ENCODE data around the gene DYRK1A. TPM values are rescaled to one million over a fixed set of nuclear protein-coding genes. Genes with fewer than 3 reads are reported as not detected.
"Not testable (repeated sequence)": the region's sequence is repeated elsewhere in the genome, so short reads cannot be mapped to it uniquely, and the experiment has no call there.

The DYRK1A gene
- polyA plus RNA-seq, 3 donors, result 8.6 to 15.1 (median 13.2) TPM

DNA sequence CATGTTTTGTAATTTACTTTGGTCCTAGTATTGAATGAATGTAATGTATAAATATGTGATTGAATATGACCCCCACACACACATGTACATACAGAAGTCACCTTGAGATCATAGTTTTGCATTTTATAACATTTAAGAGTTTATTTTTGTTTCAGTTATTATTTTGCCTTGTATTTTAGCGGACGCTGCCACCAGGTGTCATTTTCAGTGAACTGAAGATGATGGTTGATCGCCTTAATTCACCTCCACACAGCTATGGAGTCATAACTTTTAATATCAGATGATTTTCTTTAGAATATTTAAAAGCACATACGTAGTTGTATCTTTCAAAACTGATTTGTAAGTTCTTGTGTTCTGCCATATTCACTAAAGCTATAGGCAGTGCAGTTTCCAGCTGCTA is 130.4 kb downstream of the DYRK1A start:
- no peak overlapping the region for H3K27ac ChIP-seq (ENCODE audit: low read depth, low read length)
- WGBS, 3 donors, result 71 to 88% (median 80%) methylated on average over 4 of the region's 4 CpGs

DNA sequence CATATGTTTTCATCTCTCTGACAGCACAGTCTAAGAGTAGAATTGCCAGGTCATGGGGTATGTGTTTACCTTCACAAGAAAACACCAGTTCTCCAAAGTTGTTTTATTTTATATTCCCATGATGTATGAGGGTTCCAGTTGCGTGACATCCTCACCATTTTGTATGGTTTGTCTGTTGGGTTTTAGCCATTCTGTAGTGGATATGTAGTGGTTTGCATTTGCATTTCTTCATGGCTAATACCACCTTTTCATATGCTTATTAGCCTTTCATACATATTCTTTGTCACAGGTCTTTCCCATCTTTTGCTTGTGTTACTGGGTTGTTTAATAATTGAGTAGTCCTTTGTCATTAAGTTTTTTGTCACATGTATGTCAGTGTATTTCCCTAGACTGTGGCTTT is 132.1 kb downstream of the DYRK1A start:
- WGBS, 3 donors, result 94 to 100% (median 100%) methylated on average over 1 of the region's 1 CpG
- no peak overlapping the region for H3K27ac ChIP-seq (ENCODE audit: low read depth, low read length)

- WGBS, 3 donors, result 94 to 97% (median 96%) methylated on average over 3 of the region's 3 CpGs
- no peak overlapping the region for H3K27ac ChIP-seq (ENCODE audit: low read depth, low read length)
Observed at GRCh38 chr21:37502947-37503346, 136.4 kb downstream of the DYRK1A start.

DNA sequence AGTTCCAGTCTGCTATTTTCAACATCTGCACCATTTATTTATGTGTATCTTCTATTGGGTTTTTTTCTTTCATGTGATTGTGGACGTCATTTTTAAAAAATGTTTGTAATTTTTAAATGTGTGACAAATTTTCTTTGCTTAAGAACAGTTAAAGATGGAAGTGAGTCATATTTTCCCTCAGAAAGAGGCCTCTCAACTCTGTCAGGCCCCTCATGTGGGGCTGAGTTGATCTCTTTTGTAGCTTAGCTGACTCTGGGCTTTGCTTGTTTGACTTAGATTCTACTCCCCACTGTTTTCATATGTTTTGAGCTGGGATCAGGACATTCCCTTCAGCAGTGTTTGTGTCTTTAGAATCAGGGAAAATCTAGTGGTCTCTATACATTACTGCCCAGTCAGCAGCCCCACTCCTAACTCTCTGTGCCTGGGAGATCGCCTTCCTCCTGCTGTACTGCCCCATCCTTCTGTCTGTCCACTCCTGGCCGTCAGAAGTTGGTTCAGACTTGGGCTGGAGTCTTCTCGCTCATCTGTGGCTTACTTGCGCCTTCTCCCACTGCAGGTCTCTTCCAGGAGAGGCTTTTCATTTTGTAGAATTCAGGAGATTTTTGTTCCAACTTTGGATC is 137.4 kb downstream of the DYRK1A start:
- no peak overlapping the region for H3K27ac ChIP-seq (ENCODE audit: low read depth, low read length)

GRCh38 chr21:37505963-37506362 is 139.4 kb downstream of the DYRK1A start:
- no peak overlapping the region for H3K27ac ChIP-seq (ENCODE audit: low read depth, low read length)
- WGBS, 3 donors, result 90 to 97% (median 93%) methylated on average over 12 of the region's 12 CpGs

More for the DNA sequence above, 137.4 kb downstream of the DYRK1A start:
- WGBS, 3 donors, result 94 to 97% (median 97%) methylated on average over 5 of the region's 5 CpGs

GRCh38 chr21:37507716-37508115 is 141.1 kb downstream of the DYRK1A start:
- 82 to 92% (median 86%) methylated on average over 3 of the region's 3 CpGs for WGBS, 3 donors
- no peak overlapping the region for H3K27ac ChIP-seq (ENCODE audit: low read depth, low read length)

GRCh38 chr21:37508341-37508740 is 141.8 kb downstream of the DYRK1A start:
- 91 to 94% (median 93%) methylated on average over 10 of the region's 10 CpGs for WGBS, 3 donors

GRCh38 chr21:37509802-37510393 is 143.3 kb downstream of the DYRK1A start:
- WGBS, 3 donors, result 74 to 79% (median 78%) methylated on average over 5 of the region's 5 CpGs

More at GRCh38 chr21:37508341-37508740, 141.8 kb downstream of the DYRK1A start:
- H3K27ac ChIP-seq (ENCODE audit: low read depth, low read length), result no peak overlapping the region

DNA sequence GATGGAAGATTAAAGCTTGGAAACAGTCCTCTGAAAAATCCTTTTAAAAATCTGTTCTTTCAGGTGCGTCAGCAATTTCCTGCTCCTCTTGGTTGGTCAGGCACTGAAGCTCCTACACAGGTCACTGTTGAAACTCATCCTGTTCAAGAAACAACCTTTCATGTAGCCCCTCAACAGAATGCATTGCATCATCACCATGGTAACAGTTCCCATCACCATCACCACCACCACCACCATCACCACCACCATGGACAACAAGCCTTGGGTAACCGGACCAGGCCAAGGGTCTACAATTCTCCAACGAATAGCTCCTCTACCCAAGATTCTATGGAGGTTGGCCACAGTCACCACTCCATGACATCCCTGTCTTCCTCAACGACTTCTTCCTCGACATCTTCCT is 145.3 kb downstream of the DYRK1A start:
- WGBS, 3 donors, result 94 to 97% (median 94%) methylated on average over 5 of the region's 5 CpGs
- H3K27ac ChIP-seq (ENCODE audit: low read depth, low read length), result no peak overlapping the region

More at GRCh38 chr21:37509802-37510393, 143.3 kb downstream of the DYRK1A start:
- no peak overlapping the region for H3K27ac ChIP-seq (ENCODE audit: low read depth, low read length)

DNA sequence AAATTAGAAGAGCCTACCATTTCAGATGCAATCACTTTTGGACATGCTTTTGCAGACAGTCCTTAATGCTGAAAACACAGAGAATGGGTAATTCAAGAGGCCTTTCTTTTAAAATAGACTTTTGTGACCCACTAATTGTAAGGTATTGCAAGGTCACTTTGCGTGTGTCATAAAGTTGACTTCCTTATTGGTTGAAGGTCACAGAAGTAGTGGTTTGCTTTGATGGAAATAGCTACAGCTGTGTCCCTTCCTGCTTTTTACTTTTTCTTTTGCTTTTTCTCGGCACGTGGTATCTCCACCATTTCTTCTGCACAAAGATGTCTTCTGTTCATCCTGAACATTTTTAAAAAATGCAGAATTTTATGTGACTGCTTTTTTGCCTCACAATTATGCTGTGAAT is 146.8 kb downstream of the DYRK1A start:
- 77 to 80% (median 80%) methylated on average over 3 of the region's 3 CpGs for WGBS, 3 donors
- H3K27ac ChIP-seq (ENCODE audit: low read depth, low read length), result no peak overlapping the region

GRCh38 chr21:37514038-37514667 is 147.6 kb downstream of the DYRK1A start:
- no peak overlapping the region for H3K27ac ChIP-seq (ENCODE audit: low read depth, low read length)
- WGBS, 3 donors, result 46 to 73% (median 73%) methylated on average over 8 of the region's 8 CpGs

GRCh38 chr21:37516998-37517397 is 150.4 kb downstream of the DYRK1A start:
- no peak overlapping the region for H3K27ac ChIP-seq (ENCODE audit: low read depth, low read length)
- 97 to 99% (median 97%) methylated on average over 7 of the region's 7 CpGs for WGBS, 3 donors

GRCh38 chr21:37520801-37521200 is 154.2 kb downstream of the DYRK1A start:
- 92 to 94% (median 92%) methylated on average over 11 of the region's 11 CpGs for WGBS, 3 donors
- H3K27ac ChIP-seq (ENCODE audit: low read depth, low read length), result no peak overlapping the region

DNA sequence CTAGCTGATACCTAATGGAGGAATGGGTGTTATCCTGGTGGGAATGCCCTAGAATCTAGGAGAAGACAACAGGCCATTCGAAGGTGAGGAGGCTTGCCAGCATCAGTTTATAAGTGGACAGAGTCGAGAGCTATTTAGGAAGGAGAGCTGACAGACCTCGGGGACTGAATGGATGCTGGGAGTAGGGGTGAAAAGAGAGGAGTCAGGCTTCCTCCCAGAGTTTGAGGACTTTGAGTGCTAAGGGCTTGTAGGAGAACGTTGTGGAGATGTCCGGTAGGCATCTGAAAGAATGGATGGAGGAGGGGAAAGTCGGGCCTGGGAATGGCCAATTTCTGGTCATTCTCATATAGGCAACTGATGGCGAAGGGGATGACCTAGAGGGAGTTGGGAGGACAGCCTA is 155.1 kb downstream of the DYRK1A start:
- WGBS, 3 donors, result 85 to 90% (median 88%) methylated on average over 7 of the region's 7 CpGs
- no peak overlapping the region for H3K27ac ChIP-seq (ENCODE audit: low read depth, low read length)

GRCh38 chr21:37522641-37523295 is 156.2 kb downstream of the DYRK1A start:
- H3K27ac ChIP-seq (ENCODE audit: low read depth, low read length), result no peak overlapping the region
- 74 to 91% (median 76%) methylated on average over 10 of the region's 10 CpGs for WGBS, 3 donors

DNA sequence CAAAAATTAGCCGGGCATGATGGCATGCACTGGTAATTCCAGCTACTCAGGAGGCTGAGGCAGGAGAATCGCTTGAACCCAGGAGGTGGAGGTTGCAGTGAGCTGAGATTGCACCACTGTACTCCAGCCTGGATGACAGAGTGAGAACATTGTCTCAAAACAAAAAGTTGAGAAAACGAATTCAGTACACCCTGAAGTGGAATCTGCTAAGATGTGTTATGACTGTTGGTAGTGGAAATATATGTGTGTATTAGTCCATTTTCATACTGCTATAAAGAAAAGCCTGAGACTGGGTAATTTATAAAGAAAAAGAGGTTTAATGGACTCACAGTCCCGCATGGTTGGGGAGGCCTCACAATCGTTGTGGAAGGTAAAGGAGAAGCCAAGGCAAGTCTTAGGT is 158.4 kb downstream of the DYRK1A start:
- not testable (repeated sequence) for H3K27ac ChIP-seq (ENCODE audit: low read depth, low read length)

DNA sequence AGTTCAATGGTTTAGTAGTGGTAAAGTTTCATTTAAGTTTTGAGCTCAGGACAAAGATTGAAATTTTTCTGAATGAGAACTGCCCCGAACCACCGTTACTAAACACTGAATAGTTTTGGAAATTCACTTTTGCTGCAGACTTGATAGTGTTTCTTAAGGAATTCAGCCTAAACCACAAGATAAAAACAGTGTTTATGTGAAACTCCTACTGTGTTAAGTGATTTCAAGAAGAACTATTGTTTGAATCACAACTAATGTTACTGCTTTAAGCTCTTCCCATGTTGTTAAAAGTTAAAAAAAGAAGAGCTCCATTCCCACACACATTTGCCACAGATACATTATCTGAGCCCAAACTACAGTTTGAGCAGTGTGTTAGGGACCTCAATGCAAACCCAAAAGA is 159.2 kb downstream of the DYRK1A start:
- no peak overlapping the region for H3K27ac ChIP-seq (ENCODE audit: low read depth, low read length)
- 88 to 91% (median 90%) methylated on average over 2 of the region's 2 CpGs for WGBS, 3 donors

More for the DNA sequence above, 158.4 kb downstream of the DYRK1A start:
- whole genome bisulfite sequencing, 3 donors, result 94 to 97% (median 95%) methylated on average over 5 of the region's 5 CpGs

DNA sequence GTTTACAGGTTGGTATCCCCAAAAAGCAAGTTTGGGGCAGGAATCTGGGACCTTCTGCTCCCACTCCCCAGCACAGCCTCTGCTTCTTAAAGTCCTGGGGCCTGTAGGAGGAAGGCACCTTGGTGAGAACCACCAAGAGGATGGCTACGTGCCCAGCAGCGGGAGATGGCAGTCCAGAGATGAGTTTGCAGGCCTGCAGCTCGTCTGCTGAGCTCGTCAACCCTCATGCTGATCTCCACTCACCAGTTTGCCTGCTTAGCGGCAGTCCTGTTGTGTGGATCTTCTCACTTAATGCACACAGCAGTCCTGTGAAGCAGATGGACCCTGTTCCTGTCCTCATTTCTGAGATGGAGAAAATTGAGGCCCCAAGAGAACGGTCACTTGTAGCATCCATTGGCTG is 160.5 kb downstream of the DYRK1A start:
- H3K27ac ChIP-seq (ENCODE audit: low read depth, low read length), result no peak overlapping the region
- 84 to 90% (median 88%) methylated on average over 6 of the region's 6 CpGs for WGBS, 3 donors

- WGBS, 3 donors, result 91 to 97% (median 92%) methylated on average over 4 of the region's 4 CpGs
- no peak overlapping the region for H3K27ac ChIP-seq (ENCODE audit: low read depth, low read length)
Observed at GRCh38 chr21:37527716-37528115, 161.1 kb downstream of the DYRK1A start.

All from adipose tissue (tissue), 3 donors.